GM12875 (cell line): ENCODE measurements around the gene PTTG2.

Experiments
- H3K4me3 ChIP-seq: one replicate; pipeline ENCODE4 v1.5.1; 2011; ENCODE audit warnings: low read depth, low read length, control low read depth
- TF ChIP-seq, protein P1 (sequence below): IDR thresholded peaks from 2 replicates; pipeline ENCODE4 v1.5.1; 2011; ENCODE audit warnings: low read depth, mild to moderate bottlenecking, control low read depth, inconsistent platforms, low read length, moderate library complexity, borderline replicate concordance; ENCODE audit not compliant: insufficient read depth

Gene PTTG2

DNA sequence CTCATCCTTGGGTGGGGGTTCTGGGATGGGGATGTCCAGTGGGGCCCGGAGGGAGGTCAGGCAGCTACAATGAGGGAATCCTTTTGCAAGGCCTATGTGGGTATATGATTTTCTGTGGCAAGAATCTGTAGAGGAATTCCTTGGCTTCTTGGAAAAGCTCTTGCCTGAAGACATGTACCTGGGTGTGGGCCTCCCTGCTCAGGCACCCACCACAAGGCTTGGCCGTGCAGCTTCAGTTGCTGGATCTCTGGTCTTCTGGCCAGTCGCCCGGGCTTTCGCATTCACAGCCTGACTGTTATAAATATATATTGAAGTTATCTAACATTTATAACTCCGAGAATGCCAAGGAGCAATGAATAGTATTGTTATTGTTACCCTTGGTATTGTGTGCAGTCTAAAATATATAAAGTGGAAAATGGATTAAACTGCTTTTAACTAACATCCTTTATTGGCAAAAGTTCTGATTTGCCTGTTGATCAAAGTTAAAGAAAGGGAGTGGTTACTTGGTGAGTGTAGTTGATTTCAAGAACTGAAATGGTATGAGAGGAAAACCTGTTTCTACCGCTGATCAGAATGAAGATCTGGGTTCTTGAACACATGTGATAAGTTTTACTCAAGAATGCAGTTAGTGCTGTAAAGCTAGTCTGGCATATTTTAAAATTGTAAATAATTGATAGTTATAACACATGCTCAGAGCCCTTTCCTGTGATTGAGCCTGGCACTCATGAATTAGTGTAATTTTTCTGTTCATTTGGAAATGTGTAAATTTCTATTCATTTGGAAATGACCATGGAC lies 36.0 kb downstream of the PTTG2 start:
- TF ChIP-seq, protein P1, sequence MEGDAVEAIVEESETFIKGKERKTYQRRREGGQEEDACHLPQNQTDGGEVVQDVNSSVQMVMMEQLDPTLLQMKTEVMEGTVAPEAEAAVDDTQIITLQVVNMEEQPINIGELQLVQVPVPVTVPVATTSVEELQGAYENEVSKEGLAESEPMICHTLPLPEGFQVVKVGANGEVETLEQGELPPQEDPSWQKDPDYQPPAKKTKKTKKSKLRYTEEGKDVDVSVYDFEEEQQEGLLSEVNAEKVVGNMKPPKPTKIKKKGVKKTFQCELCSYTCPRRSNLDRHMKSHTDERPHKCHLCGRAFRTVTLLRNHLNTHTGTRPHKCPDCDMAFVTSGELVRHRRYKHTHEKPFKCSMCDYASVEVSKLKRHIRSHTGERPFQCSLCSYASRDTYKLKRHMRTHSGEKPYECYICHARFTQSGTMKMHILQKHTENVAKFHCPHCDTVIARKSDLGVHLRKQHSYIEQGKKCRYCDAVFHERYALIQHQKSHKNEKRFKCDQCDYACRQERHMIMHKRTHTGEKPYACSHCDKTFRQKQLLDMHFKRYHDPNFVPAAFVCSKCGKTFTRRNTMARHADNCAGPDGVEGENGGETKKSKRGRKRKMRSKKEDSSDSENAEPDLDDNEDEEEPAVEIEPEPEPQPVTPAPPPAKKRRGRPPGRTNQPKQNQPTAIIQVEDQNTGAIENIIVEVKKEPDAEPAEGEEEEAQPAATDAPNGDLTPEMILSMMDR, result no peak
- H3K4me3 ChIP-seq, result no peak overlapping the region

DNA sequence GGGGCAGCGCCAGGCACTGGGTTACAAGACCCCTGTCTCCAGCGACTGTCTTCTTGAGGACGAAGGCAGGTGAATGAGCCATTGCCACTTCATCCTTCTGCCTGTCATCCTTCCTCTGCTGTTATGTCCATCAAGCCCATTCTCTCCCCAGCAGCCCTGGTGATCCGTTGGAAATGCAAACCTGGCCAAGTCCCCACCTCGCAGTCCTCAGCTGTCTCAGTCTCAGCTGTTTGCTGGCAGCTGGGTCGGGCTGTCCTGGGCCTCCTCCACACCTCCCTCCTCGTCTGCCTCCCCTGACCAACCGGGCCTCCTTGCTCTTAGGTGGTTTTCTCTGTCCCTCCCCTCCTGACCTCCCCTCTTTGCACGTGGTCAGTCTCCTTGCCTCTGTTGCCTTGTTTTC lies 38.0 kb downstream of the PTTG2 start:
- H3K4me3 ChIP-seq, result no peak overlapping the region
- TF ChIP-seq, protein P1, result no peak

GRCh38 chr4:37999000-37999716 lies 39.0 kb downstream of the PTTG2 start:
- TF ChIP-seq, protein P1, result no peak
- H3K4me3 ChIP-seq, result no peak overlapping the region

DNA sequence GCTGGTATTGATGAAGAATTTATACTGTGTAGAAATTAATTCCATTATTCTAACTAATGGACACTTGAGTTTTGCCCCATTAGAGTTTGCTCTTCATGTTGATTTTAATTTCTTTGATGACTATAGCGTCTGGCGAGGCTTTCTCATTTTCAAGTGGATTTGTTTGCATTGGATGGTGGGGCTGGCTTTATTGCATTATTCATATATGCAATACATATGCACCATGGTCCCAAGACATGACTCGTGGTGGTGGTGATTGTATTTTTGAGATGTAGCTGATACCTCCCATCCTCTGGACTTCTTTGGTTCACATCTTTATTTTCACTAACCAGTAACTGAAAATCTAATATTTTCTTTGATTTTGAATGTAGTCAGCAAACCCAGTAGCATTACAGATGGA lies 39.8 kb downstream of the PTTG2 start:
- TF ChIP-seq, protein P1, result no peak
- H3K4me3 ChIP-seq, result no peak overlapping the region

- H3K4me3 ChIP-seq, result no peak overlapping the region
- TF ChIP-seq, protein P1, result no peak
Measured at GRCh38 chr4:38001927-38002326, 41.7 kb downstream of the PTTG2 start.

- H3K4me3 ChIP-seq, result no peak overlapping the region
- TF ChIP-seq, protein P1, result no peak
Measured at GRCh38 chr4:38002451-38003071, 42.4 kb downstream of the PTTG2 start.
